Esophagus muscularis mucosa (tissue), 4 donors: ENCODE measurements around the gene DMWD.

Experiments used
- EP300 ChIP-seq: sonication (generic); formaldehyde crosslinking; IDR thresholded peaks from one replicate; pipeline ENCODE4 v1.6.1; 2017; ENCODE audit warnings: antibody characterized with exemption
- POLR2A ChIP-seq: fragments of 450-650 bp; IDR thresholded peaks from one replicate; pipeline ENCODE4 v1.6.1; 2017; ENCODE audit warnings: antibody characterized with exemption, moderate library complexity, mild to moderate bottlenecking, low read depth
- POLR2AphosphoS5 ChIP-seq, 2 donors: sonication (generic); formaldehyde crosslinking; IDR thresholded peaks; one replicate each; pipeline ENCODE4 v1.6.1; 2017; ENCODE audit warnings: antibody characterized with exemption in 2 of 2
- TF ChIP-seq, protein P1 (sequence below), 3 experiments: fragments of 200-600 bp in 2 of 3; fragments of 450-650 bp in 1 of 3; sonication (generic) in 2 of 3; IDR thresholded peaks; one replicate each; pipeline ENCODE4 v1.5.1; 2017 to 2019; ENCODE audit warnings: antibody characterized with exemption in 3 of 3, mild to moderate bottlenecking in 2 of 3, moderate library complexity in 1 of 3

DNA sequence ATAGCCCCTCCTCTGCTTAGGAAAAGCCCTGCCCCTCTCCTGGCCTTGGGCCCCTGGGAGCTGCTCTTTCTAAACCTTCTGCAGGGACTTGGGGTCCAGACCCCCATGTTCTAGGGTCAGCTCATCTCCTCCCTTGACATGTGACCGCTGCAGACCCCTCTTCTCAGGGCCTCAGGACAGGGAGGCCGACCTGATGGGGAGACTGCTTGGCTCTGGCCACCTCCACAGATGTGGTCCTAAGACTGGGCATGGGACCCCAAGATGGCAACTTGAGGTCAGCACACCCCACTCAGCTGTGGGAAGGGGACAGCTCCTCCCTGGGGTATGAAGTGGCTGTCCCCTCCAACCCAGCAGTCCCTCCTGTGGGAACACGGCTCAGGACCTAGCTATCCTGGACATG, 19.7 kb downstream of the DMWD start:
- TF ChIP-seq POLR2AphosphoS5 (IDR thresholded peaks at IDR 0.05) (no peak), POLR2A (no peak), EP300 (no peak)
- TF ChIP-seq, protein P1, sequence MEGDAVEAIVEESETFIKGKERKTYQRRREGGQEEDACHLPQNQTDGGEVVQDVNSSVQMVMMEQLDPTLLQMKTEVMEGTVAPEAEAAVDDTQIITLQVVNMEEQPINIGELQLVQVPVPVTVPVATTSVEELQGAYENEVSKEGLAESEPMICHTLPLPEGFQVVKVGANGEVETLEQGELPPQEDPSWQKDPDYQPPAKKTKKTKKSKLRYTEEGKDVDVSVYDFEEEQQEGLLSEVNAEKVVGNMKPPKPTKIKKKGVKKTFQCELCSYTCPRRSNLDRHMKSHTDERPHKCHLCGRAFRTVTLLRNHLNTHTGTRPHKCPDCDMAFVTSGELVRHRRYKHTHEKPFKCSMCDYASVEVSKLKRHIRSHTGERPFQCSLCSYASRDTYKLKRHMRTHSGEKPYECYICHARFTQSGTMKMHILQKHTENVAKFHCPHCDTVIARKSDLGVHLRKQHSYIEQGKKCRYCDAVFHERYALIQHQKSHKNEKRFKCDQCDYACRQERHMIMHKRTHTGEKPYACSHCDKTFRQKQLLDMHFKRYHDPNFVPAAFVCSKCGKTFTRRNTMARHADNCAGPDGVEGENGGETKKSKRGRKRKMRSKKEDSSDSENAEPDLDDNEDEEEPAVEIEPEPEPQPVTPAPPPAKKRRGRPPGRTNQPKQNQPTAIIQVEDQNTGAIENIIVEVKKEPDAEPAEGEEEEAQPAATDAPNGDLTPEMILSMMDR (IDR thresholded peaks at IDR 0.05), result no peak
